ENCODE results near the gene CLDN17.
A peak's percentile ranks its signal among the peaks of the same experiment; 100 is the strongest.

The CLDN17 gene

DNA sequence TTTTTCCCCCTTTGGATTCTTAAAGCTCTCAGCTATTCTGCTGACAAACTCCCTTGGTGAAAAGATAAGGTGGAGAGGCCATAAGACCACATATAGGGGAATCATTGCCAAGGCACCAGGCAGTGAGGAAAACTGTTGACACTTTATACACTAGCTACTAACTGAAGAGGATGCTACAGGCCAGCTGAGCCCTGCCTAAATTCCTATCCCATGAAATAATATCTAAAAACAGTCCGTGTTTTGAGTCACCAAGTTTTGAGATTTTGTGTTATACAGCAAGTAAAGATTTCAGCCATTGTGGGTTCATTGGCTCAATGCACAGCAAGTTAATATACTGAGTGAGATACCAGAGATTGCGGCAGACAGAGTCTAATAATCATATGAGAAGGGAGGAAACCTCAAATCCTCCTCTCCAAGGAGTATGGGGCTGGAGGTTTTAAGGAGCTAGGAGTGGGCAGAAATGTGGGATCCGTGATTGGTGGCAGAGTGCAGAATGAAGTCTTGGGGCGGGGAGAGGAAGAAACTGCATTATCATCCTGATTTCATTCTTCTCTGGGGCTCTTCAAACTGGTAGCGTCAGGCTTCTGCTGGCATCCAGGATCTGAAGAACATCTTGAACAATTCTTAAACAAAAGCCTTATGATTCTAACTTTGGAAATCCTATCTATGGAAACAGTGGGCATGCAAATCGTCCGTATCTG lies 40.1 kb upstream of the CLDN17 start:
- peak; percentile 39; the same call in 2 of the 3 replicates for ATAC-seq
- TF ChIP-seq BACH2 (CRISPR knock-in tag; IDR thresholded peaks at IDR 0.05; ENCODE audit: borderline replicate concordance) (no peak), TOX (CRISPR knock-in tag; IDR thresholded peaks at IDR 0.05; ENCODE audit: borderline replicate concordance) (no peak), ZC3H10 (CRISPR knock-in tag; IDR thresholded peaks at IDR 0.05) (no peak), ZFP30 (CRISPR knock-in tag; IDR thresholded peaks at IDR 0.05) (no peak), PPARA (CRISPR knock-in tag; IDR thresholded peaks at IDR 0.05; ENCODE audit: borderline replicate concordance) (no peak), ARNTL (CRISPR knock-in tag; IDR thresholded peaks at IDR 0.05; ENCODE audit: borderline replicate concordance, low read depth) (no peak)
- TF ChIP-seq, protein P1, sequence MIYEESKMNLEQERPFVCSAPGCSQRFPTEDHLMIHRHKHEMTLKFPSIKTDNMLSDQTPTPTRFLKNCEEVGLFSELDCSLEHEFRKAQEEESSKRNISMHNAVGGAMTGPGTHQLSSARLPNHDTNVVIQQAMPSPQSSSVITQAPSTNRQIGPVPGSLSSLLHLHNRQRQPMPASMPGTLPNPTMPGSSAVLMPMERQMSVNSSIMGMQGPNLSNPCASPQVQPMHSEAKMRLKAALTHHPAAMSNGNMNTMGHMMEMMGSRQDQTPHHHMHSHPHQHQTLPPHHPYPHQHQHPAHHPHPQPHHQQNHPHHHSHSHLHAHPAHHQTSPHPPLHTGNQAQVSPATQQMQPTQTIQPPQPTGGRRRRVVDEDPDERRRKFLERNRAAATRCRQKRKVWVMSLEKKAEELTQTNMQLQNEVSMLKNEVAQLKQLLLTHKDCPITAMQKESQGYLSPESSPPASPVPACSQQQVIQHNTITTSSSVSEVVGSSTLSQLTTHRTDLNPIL (CRISPR knock-in tag; IDR thresholded peaks at IDR 0.05; ENCODE audit: low read depth), result no peak
- TF ChIP-seq, protein P2, sequence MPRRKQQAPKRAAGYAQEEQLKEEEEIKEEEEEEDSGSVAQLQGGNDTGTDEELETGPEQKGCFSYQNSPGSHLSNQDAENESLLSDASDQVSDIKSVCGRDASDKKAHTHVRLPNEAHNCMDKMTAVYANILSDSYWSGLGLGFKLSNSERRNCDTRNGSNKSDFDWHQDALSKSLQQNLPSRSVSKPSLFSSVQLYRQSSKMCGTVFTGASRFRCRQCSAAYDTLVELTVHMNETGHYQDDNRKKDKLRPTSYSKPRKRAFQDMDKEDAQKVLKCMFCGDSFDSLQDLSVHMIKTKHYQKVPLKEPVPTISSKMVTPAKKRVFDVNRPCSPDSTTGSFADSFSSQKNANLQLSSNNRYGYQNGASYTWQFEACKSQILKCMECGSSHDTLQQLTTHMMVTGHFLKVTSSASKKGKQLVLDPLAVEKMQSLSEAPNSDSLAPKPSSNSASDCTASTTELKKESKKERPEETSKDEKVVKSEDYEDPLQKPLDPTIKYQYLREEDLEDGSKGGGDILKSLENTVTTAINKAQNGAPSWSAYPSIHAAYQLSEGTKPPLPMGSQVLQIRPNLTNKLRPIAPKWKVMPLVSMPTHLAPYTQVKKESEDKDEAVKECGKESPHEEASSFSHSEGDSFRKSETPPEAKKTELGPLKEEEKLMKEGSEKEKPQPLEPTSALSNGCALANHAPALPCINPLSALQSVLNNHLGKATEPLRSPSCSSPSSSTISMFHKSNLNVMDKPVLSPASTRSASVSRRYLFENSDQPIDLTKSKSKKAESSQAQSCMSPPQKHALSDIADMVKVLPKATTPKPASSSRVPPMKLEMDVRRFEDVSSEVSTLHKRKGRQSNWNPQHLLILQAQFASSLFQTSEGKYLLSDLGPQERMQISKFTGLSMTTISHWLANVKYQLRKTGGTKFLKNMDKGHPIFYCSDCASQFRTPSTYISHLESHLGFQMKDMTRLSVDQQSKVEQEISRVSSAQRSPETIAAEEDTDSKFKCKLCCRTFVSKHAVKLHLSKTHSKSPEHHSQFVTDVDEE (CRISPR knock-in tag; IDR thresholded peaks at IDR 0.05), result no peak
- TF ChIP-seq, protein P3, sequence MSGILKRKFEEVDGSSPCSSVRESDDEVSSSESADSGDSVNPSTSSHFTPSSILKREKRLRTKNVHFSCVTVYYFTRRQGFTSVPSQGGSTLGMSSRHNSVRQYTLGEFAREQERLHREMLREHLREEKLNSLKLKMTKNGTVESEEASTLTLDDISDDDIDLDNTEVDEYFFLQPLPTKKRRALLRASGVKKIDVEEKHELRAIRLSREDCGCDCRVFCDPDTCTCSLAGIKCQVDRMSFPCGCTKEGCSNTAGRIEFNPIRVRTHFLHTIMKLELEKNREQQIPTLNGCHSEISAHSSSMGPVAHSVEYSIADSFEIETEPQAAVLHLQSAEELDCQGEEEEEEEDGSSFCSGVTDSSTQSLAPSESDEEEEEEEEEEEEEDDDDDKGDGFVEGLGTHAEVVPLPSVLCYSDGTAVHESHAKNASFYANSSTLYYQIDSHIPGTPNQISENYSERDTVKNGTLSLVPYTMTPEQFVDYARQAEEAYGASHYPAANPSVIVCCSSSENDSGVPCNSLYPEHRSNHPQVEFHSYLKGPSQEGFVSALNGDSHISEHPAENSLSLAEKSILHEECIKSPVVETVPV (CRISPR knock-in tag; IDR thresholded peaks at IDR 0.05), result no peak

DNA sequence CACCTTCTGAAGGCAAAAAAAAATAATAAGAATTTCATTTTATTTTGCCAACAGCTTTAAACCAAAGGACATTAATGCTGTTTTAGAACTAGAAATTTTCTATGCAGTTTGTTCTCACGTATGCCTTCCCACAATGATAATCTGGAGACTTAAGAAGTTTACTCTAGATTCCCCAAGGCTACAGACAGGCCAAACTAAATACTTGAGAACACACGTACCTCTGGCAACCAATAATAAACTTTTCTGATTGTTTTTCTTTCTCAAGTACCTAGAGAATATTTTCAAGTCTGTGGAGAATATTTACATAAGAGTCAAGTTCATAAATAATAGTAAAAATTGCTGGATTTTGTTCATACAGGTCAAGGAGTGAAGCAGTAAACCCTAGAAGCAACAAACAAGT lies 33.4 kb upstream of the CLDN17 start:
- TF ChIP-seq PPARA (CRISPR knock-in tag; IDR thresholded peaks at IDR 0.05; ENCODE audit: borderline replicate concordance), result no peak
- TF ChIP-seq OSR1 (CRISPR knock-in tag; IDR thresholded peaks at IDR 0.05), result no peak
- TF ChIP-seq ZNF70 (CRISPR knock-in tag; IDR thresholded peaks at IDR 0.05), result no peak
- TF ChIP-seq ZC3H10 (CRISPR knock-in tag; IDR thresholded peaks at IDR 0.05), result no peak
- TF ChIP-seq, protein P2 (CRISPR knock-in tag; IDR thresholded peaks at IDR 0.05), result no peak
- no peak for TF ChIP-seq ZFP3 (CRISPR knock-in tag; IDR thresholded peaks at IDR 0.05)
- no peak for TF ChIP-seq SNAI2 (CRISPR knock-in tag; IDR thresholded peaks at IDR 0.05)
- no peak for TF ChIP-seq TCF4 (CRISPR knock-in tag; IDR thresholded peaks at IDR 0.05; ENCODE audit: borderline replicate concordance)
- TF ChIP-seq GLIS3 (CRISPR knock-in tag; IDR thresholded peaks at IDR 0.05), result no peak
- no peak for ATAC-seq

DNA sequence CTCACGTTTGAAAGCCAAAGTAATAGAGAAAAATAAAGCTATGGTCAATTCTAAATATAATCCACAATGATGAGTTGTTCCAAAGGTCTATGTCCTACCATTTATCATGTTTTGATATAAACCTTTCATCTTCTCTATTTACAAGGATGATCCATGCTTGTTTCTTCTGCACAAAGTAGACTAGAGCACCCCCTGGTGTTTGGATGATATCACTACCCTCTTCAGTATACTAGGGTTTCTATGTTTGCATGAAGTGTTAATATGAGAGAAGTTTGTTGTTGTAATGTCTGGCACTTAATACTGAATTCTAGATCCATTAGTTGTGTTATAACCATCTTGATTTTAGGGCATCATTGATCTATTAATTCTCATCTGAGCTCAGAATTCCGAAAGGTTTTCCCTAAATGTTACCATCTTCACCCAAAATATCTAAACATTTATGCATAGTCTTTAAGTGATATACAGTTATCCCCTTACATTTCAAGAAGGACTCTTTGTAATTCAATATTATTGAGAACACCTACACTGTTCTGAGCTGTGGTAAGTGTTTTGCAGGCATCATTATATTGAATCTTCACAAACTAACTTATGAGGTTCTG lies 28.2 kb upstream of the CLDN17 start:
- ATAC-seq, result peak; percentile 87
- TF ChIP-seq TOX (CRISPR knock-in tag; IDR thresholded peaks at IDR 0.05; ENCODE audit: borderline replicate concordance) (no peak), ZFP3 (CRISPR knock-in tag; IDR thresholded peaks at IDR 0.05) (no peak), CSDC2 (CRISPR knock-in tag; IDR thresholded peaks at IDR 0.05) (no peak), RARB (CRISPR knock-in tag; IDR thresholded peaks at IDR 0.05) (no peak), ZFP30 (CRISPR knock-in tag; IDR thresholded peaks at IDR 0.05) (no peak), GLIS3 (CRISPR knock-in tag; IDR thresholded peaks at IDR 0.05) (no peak), ARNTL (CRISPR knock-in tag; IDR thresholded peaks at IDR 0.05; ENCODE audit: borderline replicate concordance, low read depth) (no peak), PPARA (CRISPR knock-in tag; IDR thresholded peaks at IDR 0.05; ENCODE audit: borderline replicate concordance) (no peak), ZNF70 (CRISPR knock-in tag; IDR thresholded peaks at IDR 0.05) (no peak)
- TF ChIP-seq, protein P4, sequence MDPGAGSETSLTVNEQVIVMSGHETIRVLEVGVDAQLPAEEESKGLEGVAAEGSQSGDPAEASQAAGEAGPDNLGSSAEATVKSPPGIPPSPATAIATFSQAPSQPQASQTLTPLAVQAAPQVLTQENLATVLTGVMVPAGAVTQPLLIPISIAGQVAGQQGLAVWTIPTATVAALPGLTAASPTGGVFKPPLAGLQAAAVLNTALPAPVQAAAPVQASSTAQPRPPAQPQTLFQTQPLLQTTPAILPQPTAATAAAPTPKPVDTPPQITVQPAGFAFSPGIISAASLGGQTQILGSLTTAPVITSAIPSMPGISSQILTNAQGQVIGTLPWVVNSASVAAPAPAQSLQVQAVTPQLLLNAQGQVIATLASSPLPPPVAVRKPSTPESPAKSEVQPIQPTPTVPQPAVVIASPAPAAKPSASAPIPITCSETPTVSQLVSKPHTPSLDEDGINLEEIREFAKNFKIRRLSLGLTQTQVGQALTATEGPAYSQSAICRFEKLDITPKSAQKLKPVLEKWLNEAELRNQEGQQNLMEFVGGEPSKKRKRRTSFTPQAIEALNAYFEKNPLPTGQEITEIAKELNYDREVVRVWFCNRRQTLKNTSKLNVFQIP (CRISPR knock-in tag; IDR thresholded peaks at IDR 0.05; ENCODE audit: borderline replicate concordance, low read depth), result no peak
- TF ChIP-seq, protein P2 (CRISPR knock-in tag; IDR thresholded peaks at IDR 0.05), result no peak

Measured in SK-N-SH treated with all-trans-retinoic acid at 6 μM for 48 hours (cell line).